Activated CD8-positive, alpha-beta memory T cell treated with anti-CD3 and anti-CD28 coated beads, Interleukin-2, amount 50 U/mL, for 1 hour (primary cell): ENCODE results near the gene PIM2.

Experiments
- DNase-seq: peaks from one replicate; pipeline ENCODE4 v3.0.0-alpha.2; 2020; ENCODE audit errors: extremely low read depth

The PIM2 gene

DNA sequence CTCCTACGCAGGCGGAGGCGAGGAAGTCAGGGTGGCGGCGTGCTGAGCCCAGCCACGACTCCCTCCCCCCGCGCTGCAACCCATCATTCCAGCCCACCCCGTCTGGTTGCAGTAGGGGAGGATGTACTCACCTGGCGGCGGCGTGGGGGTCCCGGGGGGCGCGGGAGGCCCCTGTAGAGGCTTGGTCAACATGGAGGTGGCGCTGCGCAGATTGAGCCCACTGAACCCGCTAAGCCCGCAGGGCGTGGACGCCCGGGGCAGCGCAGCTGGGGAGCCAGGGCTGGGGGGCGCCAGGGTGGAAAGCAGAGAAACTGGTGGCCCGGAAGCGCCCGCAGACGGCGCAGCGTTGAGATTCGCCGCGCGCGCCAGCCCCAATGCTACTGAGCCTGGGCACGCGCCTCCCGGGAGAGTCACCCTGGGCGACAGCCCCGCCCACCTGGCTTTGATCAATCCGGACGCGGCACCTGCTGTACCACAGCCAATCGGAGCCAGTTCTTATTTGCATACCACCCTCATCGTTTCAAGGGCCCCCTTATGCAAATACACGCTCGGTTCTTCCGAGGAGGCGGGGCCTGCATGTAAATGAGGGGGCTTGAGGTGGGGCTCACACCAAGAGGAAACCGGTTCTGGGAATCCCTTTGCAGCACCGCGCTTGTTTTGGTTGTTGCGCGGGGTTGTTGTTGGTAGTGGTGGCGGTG is at the start of gene PIM2:
Gene PIM2, minus strand, starts transcription at position 382 of the 698 bp plus-strand sequence. Its CDS starts 190 bp downstream, at position 192.
- peak; percentile 87 for DNase-seq

DNA sequence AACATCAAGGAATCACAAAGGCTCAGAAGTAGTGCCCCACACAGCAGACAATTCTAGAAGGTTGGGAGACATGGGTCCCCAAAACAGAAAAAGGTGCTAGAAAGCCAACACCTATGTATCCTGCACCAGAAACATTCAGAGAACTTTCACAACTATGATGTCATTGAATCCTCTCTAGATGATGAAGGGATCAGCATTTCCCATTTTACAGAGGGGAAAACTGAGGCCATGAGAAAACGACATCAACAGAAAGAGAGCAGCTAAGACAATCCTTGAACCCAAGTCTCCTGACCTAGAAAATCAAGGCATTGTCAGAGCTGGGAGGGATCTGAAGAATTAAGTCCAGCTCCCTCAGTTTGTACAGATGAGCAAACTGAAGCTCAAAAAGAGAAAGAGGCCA is 49.6 kb upstream of the PIM2 start:
- no peak for DNase-seq

- no peak for DNase-seq
Measured at GRCh38 chrX:48966796-48967579, 48.2 kb upstream of the PIM2 start.

DNA sequence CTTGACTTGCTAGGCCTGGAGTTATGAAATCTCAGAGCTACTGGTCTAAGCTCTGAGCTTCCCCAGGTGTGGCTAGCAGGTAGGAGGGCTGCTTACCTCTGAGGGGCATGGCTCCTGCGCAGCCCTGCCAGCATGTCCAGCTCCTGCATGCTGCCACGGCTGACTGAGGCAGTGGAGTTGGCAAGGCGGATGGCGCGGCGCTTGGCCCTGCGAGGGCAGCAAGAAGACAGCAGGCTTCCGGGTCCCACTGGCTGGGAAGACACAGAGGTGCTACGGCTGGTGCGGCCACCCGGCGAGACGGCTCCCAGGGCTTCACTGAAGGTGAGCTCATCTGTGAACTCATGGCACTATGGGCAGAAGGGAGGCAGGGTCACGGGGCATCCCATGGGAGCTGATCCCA is 47.1 kb upstream of the PIM2 start:
- no peak for DNase-seq

- DNase-seq: no peak
Measured at GRCh38 chrX:48961585-48962091, 42.8 kb upstream of the PIM2 start.

- no peak for DNase-seq
Measured at GRCh38 chrX:48960291-48960690, 41.5 kb upstream of the PIM2 start.

DNA sequence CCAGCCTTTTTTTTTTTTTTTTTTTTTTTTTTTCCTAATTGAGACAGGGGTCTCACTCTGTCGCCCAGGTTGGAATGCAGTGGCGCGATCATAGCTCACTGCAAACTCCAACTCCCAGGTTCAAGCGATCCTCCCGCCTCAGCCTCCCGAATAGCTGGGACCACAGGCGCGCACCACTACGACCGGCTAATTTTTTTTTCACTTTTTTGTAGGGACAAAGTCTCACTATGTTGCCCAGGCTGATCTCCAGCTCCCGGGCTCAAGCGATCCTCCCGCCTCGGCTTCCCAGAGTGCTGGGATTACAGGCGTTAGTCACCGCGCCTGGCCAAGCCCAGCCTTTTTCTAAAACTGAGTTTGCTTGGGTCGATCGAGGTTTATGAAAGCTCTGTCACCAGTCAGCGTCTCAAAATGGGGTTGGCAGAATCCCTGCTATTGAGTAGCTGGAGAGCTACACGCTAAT is 39.8 kb upstream of the PIM2 start:
- DNase-seq: no peak

DNA sequence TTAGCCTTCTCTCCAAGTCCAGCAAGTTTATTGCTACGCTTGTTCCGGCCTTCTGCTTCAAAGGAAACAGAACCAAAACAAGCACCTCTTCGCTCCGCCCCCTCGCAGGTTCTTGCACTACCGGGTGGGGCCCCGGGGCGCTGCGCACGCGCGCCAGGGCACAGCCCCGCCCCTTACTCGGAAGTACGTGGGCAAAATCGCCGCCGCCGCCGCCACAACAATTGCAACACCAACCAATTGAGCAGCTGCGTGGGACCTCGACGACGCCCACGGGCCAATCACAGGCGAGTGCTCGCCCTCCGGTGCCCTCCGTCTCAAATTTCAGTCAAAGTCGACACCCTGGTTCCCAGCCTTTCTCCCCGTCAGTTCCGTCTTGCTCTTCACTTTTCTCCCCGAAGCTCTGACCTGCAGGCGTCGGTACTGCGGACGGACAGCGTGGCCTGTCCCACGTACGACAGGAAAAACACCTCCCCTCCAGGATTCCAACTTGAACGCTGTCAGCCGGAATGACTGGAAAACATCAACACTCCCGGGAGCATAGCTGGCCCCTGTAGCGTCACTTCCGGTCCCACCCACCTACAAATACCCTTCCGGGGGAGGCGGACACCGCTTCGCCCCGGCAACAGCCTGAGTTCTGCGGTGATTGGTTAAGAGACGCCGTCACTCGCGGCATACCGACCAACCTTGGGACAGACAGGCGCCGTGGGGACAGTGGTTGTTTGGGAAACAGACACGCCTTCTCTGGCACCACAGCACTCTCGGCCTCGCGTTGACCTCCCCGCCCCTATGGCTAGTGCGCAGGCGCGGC is 39.2 kb upstream of the PIM2 start:
- DNase-seq: peak; percentile 87

DNA sequence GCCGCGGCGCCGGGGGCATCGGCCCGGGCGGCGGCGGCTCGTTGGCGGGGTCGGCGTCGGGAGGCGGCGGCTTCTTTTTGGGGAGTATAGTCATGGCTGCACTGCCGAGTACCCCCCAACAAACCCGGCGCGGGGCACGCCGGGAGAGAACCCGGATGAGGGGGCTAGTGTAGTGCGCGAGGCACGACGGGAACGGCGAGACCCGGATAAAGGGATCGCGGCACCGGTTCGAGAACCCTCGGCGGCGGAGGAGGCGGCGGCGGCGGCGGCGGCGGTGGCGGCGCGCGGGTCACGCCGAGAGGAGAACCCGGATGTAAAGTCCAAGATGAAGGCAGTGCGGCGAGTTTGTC is 38.6 kb upstream of the PIM2 start, which contains the start of gene OTUD5:
Gene OTUD5, minus strand, starts transcription at position 131 of the 350 bp plus-strand sequence. Its CDS starts 37 bp downstream, at position 94.
- peak; percentile 49 for DNase-seq

DNA sequence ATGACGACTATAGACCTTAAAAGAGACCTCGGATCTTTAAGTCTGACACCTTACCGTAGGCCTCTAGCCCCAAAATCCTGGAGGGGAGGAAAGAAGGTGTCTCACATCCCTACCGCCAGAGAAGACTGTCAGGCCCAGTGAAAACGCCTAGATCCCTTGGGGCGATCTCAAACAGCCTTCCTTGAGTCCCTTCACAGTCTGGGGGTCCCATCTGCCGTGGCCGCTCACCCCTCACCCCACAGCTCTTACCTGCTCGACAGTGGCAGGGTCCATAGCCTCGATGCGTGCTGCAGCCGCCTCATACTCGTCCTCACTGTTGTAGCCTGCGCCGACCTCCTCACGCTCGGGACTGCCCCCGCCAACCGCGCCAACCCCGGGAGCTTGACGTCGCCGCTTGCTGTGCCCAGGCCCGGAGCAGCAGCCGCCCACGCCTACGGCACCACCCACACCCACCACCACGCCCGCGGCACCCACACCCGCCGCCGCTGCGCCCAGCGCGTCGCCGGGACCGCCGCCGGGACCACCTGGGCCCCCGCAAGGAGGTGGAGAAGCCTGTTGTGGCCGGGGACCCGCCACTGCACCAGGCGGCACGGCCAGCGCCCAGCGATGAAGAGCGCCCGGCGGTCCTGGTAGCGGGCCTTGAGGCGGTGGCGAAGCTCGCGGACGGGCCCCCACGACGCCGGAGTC is 38.0 kb upstream of the PIM2 start:
- DNase-seq: no peak

- DNase-seq: no peak
Measured at GRCh38 chrX:48948589-48948988, 29.8 kb upstream of the PIM2 start.

- DNase-seq: no peak
Measured at GRCh38 chrX:48945517-48946348, 26.9 kb upstream of the PIM2 start.

- DNase-seq: no peak
Measured at GRCh38 chrX:48942895-48943294, 24.1 kb upstream of the PIM2 start.

- DNase-seq: no peak
Measured at GRCh38 chrX:48940404-48940955, 21.7 kb upstream of the PIM2 start.

DNA sequence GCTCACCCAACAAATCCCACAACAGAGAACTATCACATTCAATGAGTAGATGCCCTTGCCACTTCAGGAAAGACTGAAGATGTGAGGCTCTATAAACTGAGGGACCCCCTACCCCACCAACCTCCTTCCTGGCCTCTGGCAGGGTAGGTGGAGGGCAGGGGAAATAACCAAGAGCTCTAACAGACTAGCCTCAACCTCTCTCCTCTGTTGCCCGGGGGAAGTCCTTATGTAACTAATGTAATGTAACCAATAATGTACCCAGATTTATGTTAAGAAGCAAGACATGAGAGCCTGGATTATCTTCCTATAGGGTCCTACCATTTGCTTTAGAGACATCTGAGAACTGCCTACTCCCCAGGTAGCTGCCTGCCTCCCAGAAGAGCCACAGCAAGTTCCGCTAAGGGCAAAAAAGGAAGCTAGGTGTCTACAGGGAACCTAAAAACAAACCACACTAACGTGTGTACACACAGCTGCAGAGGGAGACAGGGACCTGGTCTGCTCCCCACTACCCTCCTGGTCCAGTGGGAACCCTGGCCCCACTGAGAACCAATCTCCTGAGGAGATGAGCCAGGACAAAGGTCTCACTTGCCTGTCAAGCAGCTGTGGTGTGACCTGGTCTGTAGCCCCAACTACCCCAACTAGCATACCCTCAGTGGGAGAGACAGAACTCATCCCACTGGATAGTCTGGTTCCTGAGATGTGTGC is 20.9 kb upstream of the PIM2 start:
- no peak for DNase-seq

DNA sequence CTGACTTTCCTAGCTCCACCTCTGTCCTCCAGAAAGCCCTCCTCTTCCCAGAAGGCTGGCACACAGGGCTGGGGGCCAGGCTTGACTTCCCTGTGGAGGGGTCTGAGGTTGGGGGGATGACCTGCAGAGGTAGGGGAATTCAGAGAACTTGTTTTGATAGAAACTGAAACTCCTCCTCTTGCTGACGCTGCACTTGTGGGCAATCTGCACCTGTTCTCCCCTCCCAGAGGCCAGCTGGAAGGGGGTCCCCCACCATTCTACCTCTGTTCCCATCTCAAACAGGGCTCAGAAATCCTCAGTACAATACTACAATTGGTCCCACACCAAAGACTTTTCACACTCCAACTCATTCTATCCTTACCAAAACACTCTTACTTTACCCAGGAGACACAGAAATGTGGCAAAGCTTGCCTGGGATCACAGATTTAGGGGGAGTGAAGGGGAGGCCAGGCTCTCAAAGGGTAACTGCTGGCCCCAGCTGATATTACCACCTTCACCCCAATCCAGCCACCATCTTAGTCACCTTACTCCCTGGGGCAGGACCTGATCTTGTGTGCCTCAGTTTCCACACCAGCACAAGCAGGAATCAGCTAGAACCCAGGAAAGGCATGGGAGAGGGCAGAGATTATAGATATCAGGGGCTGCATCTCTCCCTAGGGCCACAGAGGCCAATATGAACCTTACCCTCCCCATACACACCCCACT is 20.0 kb upstream of the PIM2 start:
- no peak for DNase-seq

DNA sequence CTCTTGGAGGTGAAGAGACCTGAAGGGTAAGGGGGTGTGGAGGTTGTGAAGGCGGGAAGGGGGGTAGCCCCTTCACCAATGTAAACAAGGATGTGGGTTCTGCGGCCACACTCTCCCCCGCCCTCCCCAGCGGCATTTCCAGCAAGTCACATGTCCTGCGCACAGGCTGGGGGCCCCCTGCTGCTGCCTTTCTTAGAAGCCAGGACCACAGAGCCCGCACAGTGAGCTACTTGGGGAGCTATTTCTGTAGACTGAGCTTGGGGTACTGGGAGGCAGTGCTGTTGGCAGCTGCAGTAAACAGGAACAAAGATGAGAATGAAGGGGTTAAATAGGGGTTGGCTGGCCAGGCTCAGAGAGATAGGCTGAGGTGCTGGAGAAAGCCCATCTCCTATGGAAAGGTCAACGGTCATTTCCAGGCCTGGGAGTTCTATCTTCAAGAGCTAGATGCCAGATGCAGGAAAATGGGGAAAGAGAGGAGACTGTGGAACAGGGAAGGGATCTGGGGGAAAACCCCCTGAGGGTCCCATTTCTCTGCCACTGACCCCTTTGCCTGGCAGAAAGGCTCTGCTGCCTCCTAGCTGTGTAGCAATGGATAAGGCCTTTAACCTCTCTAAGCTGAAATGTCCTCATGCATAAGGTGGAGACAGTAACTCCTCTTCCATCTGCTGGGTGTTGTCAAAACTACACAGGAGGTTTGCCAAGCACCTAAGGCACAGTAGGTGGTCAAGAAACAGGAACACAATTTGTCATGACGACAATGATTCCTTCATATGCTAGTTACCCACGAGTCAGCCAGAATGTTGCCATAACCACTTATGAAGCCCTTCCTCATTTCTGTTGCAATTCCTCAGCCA is 18.5 kb upstream of the PIM2 start:
- DNase-seq: peak; percentile 76

DNA sequence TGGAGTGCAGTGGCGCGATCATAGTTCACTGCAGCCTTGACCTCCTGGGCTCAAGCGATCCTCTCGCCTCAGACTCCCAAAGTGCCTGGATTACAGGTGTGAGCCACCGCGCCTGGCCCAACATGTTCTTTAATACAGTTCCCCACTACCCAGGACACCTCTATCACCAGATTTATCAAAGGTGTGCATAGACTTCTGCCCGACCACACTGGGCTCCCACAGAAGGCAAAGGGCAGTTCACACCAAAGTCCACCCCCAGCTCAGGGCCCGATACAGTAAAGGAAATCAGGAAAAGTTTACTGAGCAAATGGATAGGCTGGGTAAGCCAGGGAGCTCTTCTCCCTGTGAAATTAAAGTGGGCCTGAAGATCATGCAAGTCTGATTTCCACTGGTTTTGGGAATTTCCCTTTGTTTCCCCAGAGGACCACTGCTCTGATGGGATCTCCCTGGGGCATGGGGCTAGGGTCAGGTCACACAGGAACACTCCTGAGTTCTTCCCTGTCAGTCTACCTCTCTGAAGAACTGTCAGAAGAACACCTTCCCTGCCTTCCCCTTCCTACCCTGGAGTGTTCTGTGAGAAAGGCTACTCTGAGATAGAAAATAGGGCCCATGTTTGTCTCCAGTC is 17.7 kb upstream of the PIM2 start:
- no peak for DNase-seq
